ENCODE measurements around the gene EPM2AIP1. TPM values are rescaled to one million over a fixed set of nuclear protein-coding genes. Genes with fewer than 3 reads are reported as not detected.

EPM2AIP1 gene
- total RNA-seq, 4 donors from 2014 or later: 12.3 to 57.0 (median 26.0) TPM

GRCh38 chr3:36989005-36989404 is 3.9 kb downstream of the EPM2AIP1 start:
- Histone ChIP-seq H3K27me3 (no peaks in the 10 kb centered on the region), H3K4me1 (peaks cover 18 to 22% of the 10 kb centered on the region in 2 donors)
- intact Hi-C loops (cut with DNase I; ENCODE audit: low total_unique reads): no loop called here

GRCh38 chr3:36988356-36988755 is 4.6 kb downstream of the EPM2AIP1 start:
- Histone ChIP-seq H3K4me3 (no peak overlapping the region), H3K27me3 (no peaks in the 10 kb centered on the region), H3K4me1 (peaks cover 18 to 22% of the 10 kb centered on the region in 2 donors), H3K36me3 (no peaks in the 10 kb centered on the region), H3K9me3 (no peaks in the 10 kb centered on the region), H3K27ac (no peak overlapping the region)
- no peak for DNase-seq
- intact Hi-C loops (cut with DNase I; ENCODE audit: low total_unique reads): no loop called here
- no peak for TF ChIP-seq CTCF (IDR thresholded peaks at IDR 0.05)
- TF ChIP-seq POLR2A (IDR thresholded peaks at IDR 0.05): no peak

More at GRCh38 chr3:36989005-36989404, 3.9 kb downstream of the EPM2AIP1 start:
- H3K4me3 ChIP-seq: no peak overlapping the region
- TF ChIP-seq POLR2A (IDR thresholded peaks at IDR 0.05): no peak
- no peak for DNase-seq
- H3K27ac ChIP-seq: no peak overlapping the region
- H3K36me3 ChIP-seq: no peaks in the 10 kb centered on the region
- H3K9me3 ChIP-seq: no peaks in the 10 kb centered on the region

- Histone ChIP-seq H3K36me3 (no peaks in the 10 kb centered on the region), H3K4me3 (no peak overlapping the region), H3K9me3 (no peaks in the 10 kb centered on the region), H3K27me3 (no peaks in the 10 kb centered on the region), H3K27ac (no peak overlapping the region), H3K4me1 (no peaks in the 10 kb centered on the region)
- no peak for DNase-seq
- intact Hi-C loops (cut with DNase I; ENCODE audit: low total_unique reads): no loop called here
- TF ChIP-seq POLR2A (IDR thresholded peaks at IDR 0.05): no peak
- TF ChIP-seq CTCF (IDR thresholded peaks at IDR 0.05): no peak
These were observed 11.9 kb downstream of the EPM2AIP1 start for GRCh38 chr3:36981006-36981405.

DNA sequence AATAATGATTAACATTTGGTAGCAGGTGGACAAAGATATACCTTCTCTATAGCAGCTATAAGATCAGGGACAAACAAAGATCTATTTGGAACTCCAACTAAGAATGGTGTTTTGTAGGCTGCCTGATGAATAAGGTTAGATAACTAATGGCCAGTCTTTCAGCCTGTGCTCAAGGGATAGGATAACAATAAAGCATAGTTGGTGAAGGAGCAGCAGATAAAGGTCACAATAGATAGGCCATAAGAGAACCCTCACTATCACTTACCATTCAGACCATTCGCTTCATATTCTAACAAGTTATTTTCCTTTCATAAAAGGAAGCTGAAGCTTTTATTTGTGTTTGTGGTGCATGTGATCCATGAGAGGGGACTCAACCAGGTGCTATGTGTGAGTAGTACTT is 19.8 kb downstream of the EPM2AIP1 start:
- Histone ChIP-seq H3K36me3 (no peaks in the 10 kb centered on the region), H3K9me3 (no peaks in the 10 kb centered on the region), H3K27me3 (no peaks in the 10 kb centered on the region), H3K4me3 (no peak overlapping the region), H3K4me1 (no peaks in the 10 kb centered on the region), H3K27ac (no peak overlapping the region)
- no peak for TF ChIP-seq CTCF (IDR thresholded peaks at IDR 0.05)
- no peak for TF ChIP-seq POLR2A (IDR thresholded peaks at IDR 0.05)
- DNase-seq: no peak
- intact Hi-C loops (cut with DNase I; ENCODE audit: low total_unique reads): no loop called here

DNA sequence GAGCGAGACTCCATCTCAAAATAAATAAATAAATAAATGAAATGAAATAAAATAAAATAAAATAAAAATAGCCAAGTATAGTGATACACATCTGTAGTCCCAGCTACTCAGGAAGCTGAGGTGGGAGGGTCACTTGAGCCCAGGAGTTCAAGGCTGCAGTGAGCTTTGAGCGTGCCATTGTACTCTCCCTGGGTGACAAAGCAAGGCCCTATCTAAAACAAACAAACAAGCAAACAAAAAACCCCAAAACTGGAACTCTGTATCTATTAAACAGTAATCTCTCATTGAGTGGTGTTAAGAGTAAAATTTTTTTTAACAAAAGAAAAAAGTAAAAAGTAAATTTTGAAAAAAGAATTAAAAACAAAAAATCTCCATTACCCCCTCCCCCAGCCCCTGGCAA is 20.8 kb downstream of the EPM2AIP1 start:
- H3K27me3 ChIP-seq: no peaks in the 10 kb centered on the region
- no peaks in the 10 kb centered on the region for H3K4me1 ChIP-seq
- no peaks in the 10 kb centered on the region for H3K36me3 ChIP-seq
- no peak for DNase-seq
- H3K27ac ChIP-seq: no peak overlapping the region
- H3K4me3 ChIP-seq: no peak overlapping the region
- no peaks in the 10 kb centered on the region for H3K9me3 ChIP-seq
- intact Hi-C loops (cut with DNase I; ENCODE audit: low total_unique reads): no loop called here
- TF ChIP-seq CTCF (IDR thresholded peaks at IDR 0.05) (no peak), POLR2A (IDR thresholded peaks at IDR 0.05) (no peak)
